ENCODE measurements around the gene RAB7A. TPM values are rescaled to one million over a fixed set of nuclear protein-coding genes. Genes with fewer than 3 reads are reported as not detected.

RAB7A gene
- polyA plus RNA-seq, 2 of the 4 experiments (the other 2 are of a cell fraction), result 137 to 160 TPM

GRCh38 chr3:128767094-128767750 lies 41.2 kb downstream of the RAB7A start:
- Histone ChIP-seq H3K4me3 (no peak overlapping the region), H3K4me1 (no peaks in the 10 kb centered on the region), H3K27ac (no peak overlapping the region), H3K4me2 (no peak overlapping the region), H3K9me3 (no peaks in the 10 kb centered on the region)
- TF ChIP-seq ZSCAN20 (CRISPR knock-in tag; IDR thresholded peaks at IDR 0.05) (no peak), ZNF302 (CRISPR knock-in tag; IDR thresholded peaks at IDR 0.05) (no peak), REST (IDR thresholded peaks at IDR 0.05) (no peak), NR3C1 (IDR thresholded peaks at IDR 0.05) (no peak), EHF (CRISPR knock-in tag; IDR thresholded peaks at IDR 0.05) (no peak), ATOH8 (CRISPR knock-in tag; IDR thresholded peaks at IDR 0.05; ENCODE audit: low read depth) (no peak), ESRRA (IDR thresholded peaks at IDR 0.05; ENCODE audit: borderline replicate concordance, low read length) (no peak), RARB (CRISPR knock-in tag; IDR thresholded peaks at IDR 0.05) (no peak), RAD21 (conservative IDR thresholded peaks at IDR 0.05 in 1 of 2, IDR thresholded peaks at IDR 0.05 in 1 of 2) (no peak), CEBPB (IDR thresholded peaks at IDR 0.05) (no peak), FOXS1 (CRISPR knock-in tag; IDR thresholded peaks at IDR 0.05) (no peak), CHD4 (IDR thresholded peaks at IDR 0.05; ENCODE audit: borderline replicate concordance) (no peak), MAFK (IDR thresholded peaks at IDR 0.05; ENCODE audit: partially characterized antibody) (no peak), E2F6 (IDR thresholded peaks at IDR 0.05; ENCODE audit: borderline replicate concordance, low read depth) (no peak), RNF2 (IDR thresholded peaks at IDR 0.05; ENCODE audit: borderline replicate concordance, low read depth) (no peak), HES2 (IDR thresholded peaks at IDR 0.05) (no peak), BCL3 (IDR thresholded peaks at IDR 0.05) (no peak), MAX (IDR thresholded peaks at IDR 0.05) (no peak)
- DNase-seq (ENCODE audit: low read depth in 1 of 2, low spot score in 1 of 2) (no peak), ATAC-seq (no peak), FAIRE-seq (no peak)
- POLR2A ChIA-PET, result no interaction called here
- WGBS (ENCODE audit: missing lambda C conversion rate), result 89% methylated on average over 5 of the region's 6 CpGs
- CTCF ChIA-PET, result no interaction called here

GRCh38 chr3:128768471-128768870 lies 42.5 kb downstream of the RAB7A start:
- WGBS (ENCODE audit: missing lambda C conversion rate), result 91% methylated on average over 5 of the region's 5 CpGs
- H3K4me3 ChIP-seq, result no peak overlapping the region
- DNase-seq (ENCODE audit: low read depth in 1 of 2, low spot score in 1 of 2) (no peak), FAIRE-seq (no peak), ATAC-seq (no peak)
- H3K4me2 ChIP-seq, result no peak overlapping the region
- CTCF ChIA-PET, result interaction anchor here (1.4 kb wide), 1 partner anchor 26 kb away, joined by 4 read pairs; no protein-coding TSS in a partner anchor
- no peaks in the 10 kb centered on the region for H3K9me3 ChIP-seq
- no peaks in the 10 kb centered on the region for H3K4me1 ChIP-seq
- no peak overlapping the region for H3K27ac ChIP-seq
- TF ChIP-seq NFE2L2 (conservative IDR thresholded peaks at IDR 0.05; ENCODE audit: low read length) (no peak), CBX2 (IDR thresholded peaks at IDR 0.05; ENCODE audit: borderline replicate concordance, low read depth) (no peak), NPAS2 (CRISPR knock-in tag; IDR thresholded peaks at IDR 0.05; ENCODE audit: borderline replicate concordance) (no peak), PHF8 (IDR thresholded peaks at IDR 0.05; ENCODE audit: borderline replicate concordance, low read depth) (no peak), RAD21 (conservative IDR thresholded peaks at IDR 0.05 in 1 of 2, IDR thresholded peaks at IDR 0.05 in 1 of 2) (no peak), SREBF2 (IDR thresholded peaks at IDR 0.05) (no peak), RARB (CRISPR knock-in tag; IDR thresholded peaks at IDR 0.05) (no peak), ZSCAN20 (CRISPR knock-in tag; IDR thresholded peaks at IDR 0.05) (no peak), HMGXB4 (CRISPR knock-in tag; IDR thresholded peaks at IDR 0.05; ENCODE audit: borderline replicate concordance) (no peak), RCOR1 (IDR thresholded peaks at IDR 0.05; ENCODE audit: low read depth, low read length) (no peak)
- POLR2A ChIA-PET, result interaction anchor here (0.7 kb wide), 1 partner anchor 913 kb away, joined by 8 read pairs; no protein-coding TSS in a partner anchor
